PC-3 (cell line): ENCODE measurements around the gene OR10H1.

Experiments used
- EZH2 ChIP-seq: fragments of 300-600 bp; sonication (generic); IDR thresholded peaks from one replicate; pipeline ENCODE4 v1.6.1; 2017; ENCODE audit warnings: antibody characterized with exemption, mild to moderate bottlenecking, low read length; ENCODE audit not compliant: unreplicated experiment
- TF ChIP-seq, protein P1 (sequence below): fragments of 300-600 bp; sonication (generic); conservative IDR thresholded peaks from 2 replicates; pipeline ENCODE4 v1.5.1; 2017; ENCODE audit warnings: antibody characterized with exemption, low read depth, mild to moderate bottlenecking, low read length

DNA sequence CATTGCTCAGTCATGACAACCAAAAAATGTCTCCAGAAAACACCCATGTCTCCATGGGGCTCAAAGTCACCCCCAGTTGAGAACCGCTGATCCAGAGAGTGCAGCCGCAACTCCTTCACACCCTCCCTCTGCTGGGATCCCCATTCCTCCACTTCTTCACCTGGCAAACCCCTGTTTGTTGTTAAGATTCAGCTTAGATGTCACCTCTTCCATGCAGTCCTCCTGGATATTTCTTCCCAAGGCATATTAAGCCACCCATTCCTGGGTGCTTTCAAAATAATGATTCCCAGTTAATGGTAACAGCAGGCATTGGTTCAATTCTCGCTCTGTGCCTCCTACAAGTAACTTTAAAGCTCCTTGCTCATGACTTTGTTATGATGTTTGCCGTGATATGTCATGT is 4.0 kb downstream of the OR10H1 start:
- TF ChIP-seq, protein P1, sequence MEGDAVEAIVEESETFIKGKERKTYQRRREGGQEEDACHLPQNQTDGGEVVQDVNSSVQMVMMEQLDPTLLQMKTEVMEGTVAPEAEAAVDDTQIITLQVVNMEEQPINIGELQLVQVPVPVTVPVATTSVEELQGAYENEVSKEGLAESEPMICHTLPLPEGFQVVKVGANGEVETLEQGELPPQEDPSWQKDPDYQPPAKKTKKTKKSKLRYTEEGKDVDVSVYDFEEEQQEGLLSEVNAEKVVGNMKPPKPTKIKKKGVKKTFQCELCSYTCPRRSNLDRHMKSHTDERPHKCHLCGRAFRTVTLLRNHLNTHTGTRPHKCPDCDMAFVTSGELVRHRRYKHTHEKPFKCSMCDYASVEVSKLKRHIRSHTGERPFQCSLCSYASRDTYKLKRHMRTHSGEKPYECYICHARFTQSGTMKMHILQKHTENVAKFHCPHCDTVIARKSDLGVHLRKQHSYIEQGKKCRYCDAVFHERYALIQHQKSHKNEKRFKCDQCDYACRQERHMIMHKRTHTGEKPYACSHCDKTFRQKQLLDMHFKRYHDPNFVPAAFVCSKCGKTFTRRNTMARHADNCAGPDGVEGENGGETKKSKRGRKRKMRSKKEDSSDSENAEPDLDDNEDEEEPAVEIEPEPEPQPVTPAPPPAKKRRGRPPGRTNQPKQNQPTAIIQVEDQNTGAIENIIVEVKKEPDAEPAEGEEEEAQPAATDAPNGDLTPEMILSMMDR: no peak
- no peak for TF ChIP-seq EZH2
